Inflammatory macrophage treated with lipopolysaccharide for 1 hour (primary cell): Measurements from ENCODE around the gene EML6.
A peak's percentile ranks its signal among the peaks of the same experiment; 100 is the strongest.
"Not testable (repeated sequence)": the region's sequence is repeated elsewhere in the genome, so short reads cannot be mapped to it uniquely, and the experiment has no call there.

Experiments used
- DNase-seq, 2 donors: peaks; one replicate each; pipeline ENCODE4 v3.0.0-alpha.2; 2020 to 2022

The EML6 gene

GRCh38 chr2:54808661-54809060 lies 85.2 kb downstream of the EML6 start:
- DNase-seq, result no peak

- no peak for DNase-seq
Measured at GRCh38 chr2:54809819-54810218, 86.4 kb downstream of the EML6 start.

GRCh38 chr2:54810246-54810645 lies 86.8 kb downstream of the EML6 start:
- no peak for DNase-seq

GRCh38 chr2:54813584-54813983 lies 90.1 kb downstream of the EML6 start:
- DNase-seq, result no peak

GRCh38 chr2:54814389-54815147 lies 91.1 kb downstream of the EML6 start:
- DNase-seq, result no peak

- no peak for DNase-seq
Measured at GRCh38 chr2:54815148-54815539, 91.7 kb downstream of the EML6 start.

- DNase-seq, result no peak
Measured at GRCh38 chr2:54818226-54818625, 94.8 kb downstream of the EML6 start.

- no peak for DNase-seq
Measured at GRCh38 chr2:54820558-54820957, 97.1 kb downstream of the EML6 start.

GRCh38 chr2:54824567-54824966 lies 101.1 kb downstream of the EML6 start:
- no peak for DNase-seq

- DNase-seq, result no peak
Measured at GRCh38 chr2:54830546-54830945, 107.1 kb downstream of the EML6 start.

- DNase-seq, result no peak
Measured at GRCh38 chr2:54831480-54831879, 108.0 kb downstream of the EML6 start.

GRCh38 chr2:54834721-54835120 lies 111.3 kb downstream of the EML6 start:
- DNase-seq, result no peak

- no peak for DNase-seq
Measured at GRCh38 chr2:54836477-54836876, 113.0 kb downstream of the EML6 start.

GRCh38 chr2:54838585-54839035 lies 115.1 kb downstream of the EML6 start:
- peak; percentile 20 to 74 for DNase-seq

GRCh38 chr2:54839461-54840255 lies 116.2 kb downstream of the EML6 start:
- DNase-seq, result no peak

- DNase-seq, result no peak
Measured at GRCh38 chr2:54840559-54841468, 117.4 kb downstream of the EML6 start.

- not testable (repeated sequence) for DNase-seq
Measured at GRCh38 chr2:54841500-54841899, 118.0 kb downstream of the EML6 start.

GRCh38 chr2:54845094-54845493 lies 121.6 kb downstream of the EML6 start:
- no peak for DNase-seq

- no peak for DNase-seq
Measured at GRCh38 chr2:54845514-54845913, 122.1 kb downstream of the EML6 start.

GRCh38 chr2:54850171-54851122 lies 127.0 kb downstream of the EML6 start:
- DNase-seq, result no peak

- no peak for DNase-seq
Measured at GRCh38 chr2:54853616-54854310, 130.3 kb downstream of the EML6 start.
